HG03442 (cell line): ENCODE measurements around the gene TNRC6B.
"Not testable (repeated sequence)": the region's sequence is repeated elsewhere in the genome, so short reads cannot be mapped to it uniquely, and the experiment has no call there.

Experiments used
- ATAC-seq: cut with Tn5 transposase; IDR thresholded peaks from one replicate; pipeline ENCODE4 v1.9.1; 2021; ENCODE audit warnings: mild to moderate bottlenecking, moderate library complexity; ENCODE audit not compliant: unreplicated experiment

Gene TNRC6B

DNA sequence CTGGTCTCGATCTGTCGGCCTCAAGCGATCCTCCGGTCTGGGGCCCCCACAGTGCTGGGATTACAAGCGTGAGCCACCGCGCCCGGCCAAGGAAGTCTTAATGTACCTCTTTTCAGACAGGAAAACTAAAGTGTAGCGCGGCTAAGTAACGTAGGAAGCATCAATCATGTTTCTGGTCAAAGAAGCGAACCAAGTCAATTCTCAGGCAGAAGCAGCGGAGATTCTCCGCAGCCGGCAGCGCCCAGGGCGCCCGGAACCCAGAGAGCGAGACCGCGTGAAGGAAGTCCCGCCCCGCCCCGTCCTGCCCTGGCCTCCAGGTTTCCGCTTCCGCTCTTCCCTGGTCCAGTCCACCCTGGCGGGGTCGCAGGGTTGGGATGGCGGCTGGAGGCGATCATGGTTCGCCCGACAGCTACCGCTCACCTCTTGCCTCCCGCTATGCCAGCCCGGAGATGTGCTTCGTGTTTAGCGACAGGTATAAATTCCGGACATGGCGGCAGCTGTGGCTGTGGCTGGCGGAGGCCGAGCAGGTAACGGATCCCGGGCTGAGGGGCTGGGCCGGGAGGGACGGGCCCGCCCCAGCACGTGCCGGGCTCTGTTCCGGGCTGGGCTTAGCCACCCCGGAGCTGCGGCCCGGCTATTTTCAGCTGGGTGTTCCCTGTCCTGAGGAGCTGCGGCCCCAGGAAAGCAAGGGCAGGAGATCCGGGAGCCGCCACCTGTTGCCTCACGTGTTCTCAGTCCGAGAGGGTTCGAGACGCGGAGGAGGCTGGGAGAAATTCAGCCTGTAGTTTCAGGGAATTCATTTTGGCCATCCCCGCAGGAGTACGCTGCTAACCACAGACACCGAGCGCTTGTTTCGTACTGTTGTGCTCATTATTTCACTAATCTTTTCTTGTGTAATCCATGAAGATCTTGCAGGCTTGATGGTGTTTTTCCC lies 168.7 kb downstream of the TNRC6B start, which contains the start of gene ADSL:
Gene ADSL (plus strand): TSS at position 316 of the 934 bp plus-strand sequence. CDS start 59 bp downstream, at position 375.
- peak; percentile 75 for ATAC-seq

DNA sequence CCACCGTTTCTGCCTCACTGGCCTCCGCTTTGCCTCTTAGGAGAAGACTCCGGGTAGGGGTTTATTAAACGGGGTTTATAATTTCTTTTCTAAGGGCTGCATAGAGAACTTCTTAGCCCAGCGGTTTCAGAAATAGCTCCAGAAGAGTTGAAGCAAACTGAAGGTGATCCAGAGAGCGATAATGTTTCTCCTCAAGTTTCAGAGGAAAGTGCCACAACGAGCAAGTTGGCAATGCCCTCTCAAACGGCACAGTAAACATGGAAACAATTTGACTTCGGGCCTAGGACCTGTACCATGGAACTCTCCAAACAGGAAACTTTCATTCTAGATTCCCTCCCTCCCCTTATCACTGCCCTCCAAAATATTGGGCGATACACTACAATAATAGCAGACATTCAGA lies 169.6 kb downstream of the TNRC6B start:
- ATAC-seq: no peak

DNA sequence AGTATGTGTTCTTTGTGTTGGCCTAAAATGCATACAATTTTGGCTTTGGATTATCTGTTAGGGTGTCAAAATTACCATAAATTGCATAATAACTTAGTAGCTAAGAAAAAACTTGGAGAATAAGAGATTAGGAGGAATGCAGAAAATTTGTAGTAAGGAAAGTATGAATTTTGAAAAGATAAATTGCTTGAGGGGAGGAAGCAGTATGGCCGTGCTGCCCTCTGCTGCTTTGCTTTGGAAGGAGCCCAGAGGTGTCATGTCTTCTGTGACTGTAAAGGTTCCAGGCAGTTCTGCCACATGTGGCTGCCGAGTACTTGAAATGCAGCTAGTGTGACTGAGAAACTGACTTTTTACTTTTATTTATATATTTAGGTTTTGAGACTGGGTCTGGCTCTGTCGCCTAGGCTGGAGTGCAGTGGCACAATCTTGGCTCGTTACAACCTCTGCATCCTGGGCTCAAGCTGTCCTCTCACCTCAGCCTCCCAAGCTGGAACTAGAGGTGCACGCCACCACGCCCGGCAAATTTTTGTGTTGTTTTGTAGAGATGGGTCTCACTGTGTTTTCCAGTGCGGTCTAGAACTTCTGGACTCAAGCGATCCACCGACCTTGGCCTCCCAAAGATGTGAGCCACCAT lies 170.4 kb downstream of the TNRC6B start:
- no peak for ATAC-seq

DNA sequence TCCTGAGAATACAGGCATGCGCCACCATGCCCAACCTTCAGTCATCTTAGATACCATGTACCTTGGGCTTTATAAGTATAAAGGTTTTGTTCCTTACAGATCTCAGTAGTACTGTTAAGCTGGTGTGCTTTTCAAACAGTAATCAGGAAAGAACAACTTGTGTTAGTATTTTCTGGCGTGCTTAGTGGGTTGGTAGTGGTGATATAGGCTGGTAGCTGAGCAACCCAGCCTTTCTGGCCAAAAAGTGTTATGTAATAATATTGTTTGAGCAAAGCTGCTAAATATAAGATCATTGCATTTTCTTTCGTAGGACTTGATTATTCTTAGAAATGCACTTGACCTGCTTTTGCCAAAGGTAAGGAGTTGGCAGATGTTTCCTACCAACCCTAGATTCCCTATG lies 175.0 kb downstream of the TNRC6B start:
- no peak for ATAC-seq

DNA sequence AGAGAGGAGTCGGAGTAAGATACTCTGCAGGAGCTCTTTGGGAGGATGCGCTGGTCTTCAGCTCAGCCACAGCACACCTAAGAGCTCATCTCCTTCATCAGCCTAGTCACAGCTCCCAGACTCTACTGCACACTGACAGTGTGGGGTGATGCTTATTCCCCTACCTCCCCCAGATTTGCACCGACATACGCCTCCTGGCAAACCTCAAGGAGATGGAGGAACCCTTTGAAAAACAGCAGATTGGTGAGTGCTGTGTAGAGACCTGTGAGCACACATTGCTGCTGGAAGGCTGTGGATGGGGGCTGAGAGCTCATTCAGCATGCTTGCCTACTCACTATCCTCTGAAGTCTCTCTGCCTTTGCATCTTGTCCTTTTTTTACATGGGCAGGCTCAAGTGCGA lies 183.4 kb downstream of the TNRC6B start:
- no peak for ATAC-seq

DNA sequence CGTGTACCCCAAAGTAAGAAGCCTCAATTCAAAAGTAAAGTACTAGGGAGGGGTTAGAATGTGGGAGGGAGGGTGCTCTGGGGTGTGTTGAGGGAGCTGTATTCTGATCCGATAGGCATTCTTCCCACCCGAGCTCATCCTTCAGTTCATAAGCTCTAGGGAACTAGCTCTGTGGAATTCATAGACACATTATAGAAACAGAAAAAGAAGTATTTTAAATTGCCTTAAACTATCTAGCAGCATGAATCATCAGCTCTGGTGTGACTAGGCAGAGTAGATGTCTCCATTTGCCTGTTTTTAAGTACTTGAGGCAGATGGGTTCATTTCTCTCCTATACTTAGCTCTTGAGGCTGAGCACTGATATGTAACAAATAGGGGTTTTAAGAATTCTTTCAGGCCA lies 185.3 kb downstream of the TNRC6B start:
- ATAC-seq: no peak

DNA sequence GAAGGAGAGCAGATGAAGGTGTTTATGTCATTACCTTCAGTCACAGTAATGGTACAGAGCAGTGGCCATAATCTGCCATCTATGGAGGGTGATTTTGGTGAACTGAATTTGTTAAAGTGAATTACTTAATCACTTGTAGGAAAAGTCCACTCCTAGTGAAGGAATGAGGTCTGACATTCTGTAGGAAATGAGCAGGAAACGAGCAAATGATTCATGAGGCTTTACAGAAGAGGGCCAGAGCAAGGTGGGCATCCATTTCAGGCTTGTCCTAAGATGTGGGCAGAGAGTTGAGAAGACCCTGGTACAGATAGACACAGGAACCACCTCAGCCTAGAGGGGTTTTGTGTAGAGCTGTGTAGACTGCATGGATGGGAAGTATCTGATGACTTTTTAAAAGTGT lies 186.7 kb downstream of the TNRC6B start:
- ATAC-seq: no peak

DNA sequence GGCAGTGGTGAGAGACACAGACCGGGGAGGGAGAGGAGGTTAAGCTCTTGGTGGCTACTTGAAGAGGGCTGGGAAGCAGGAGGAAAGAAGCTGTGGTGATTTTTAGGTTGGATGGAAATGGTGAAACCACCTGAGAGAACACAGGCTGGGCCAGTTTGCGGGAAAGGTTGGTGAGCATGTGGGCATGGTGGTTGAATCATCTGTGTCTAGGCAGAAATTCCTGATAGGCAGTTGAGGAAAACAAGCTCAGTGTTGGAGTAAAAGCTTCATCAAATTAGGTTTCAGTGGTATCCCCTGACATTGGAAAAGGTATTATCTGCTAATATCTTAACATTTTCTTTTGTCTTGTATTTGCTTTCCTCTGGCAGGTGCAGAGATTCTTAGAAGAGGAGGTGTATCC lies 188.3 kb downstream of the TNRC6B start:
- ATAC-seq: no peak

DNA sequence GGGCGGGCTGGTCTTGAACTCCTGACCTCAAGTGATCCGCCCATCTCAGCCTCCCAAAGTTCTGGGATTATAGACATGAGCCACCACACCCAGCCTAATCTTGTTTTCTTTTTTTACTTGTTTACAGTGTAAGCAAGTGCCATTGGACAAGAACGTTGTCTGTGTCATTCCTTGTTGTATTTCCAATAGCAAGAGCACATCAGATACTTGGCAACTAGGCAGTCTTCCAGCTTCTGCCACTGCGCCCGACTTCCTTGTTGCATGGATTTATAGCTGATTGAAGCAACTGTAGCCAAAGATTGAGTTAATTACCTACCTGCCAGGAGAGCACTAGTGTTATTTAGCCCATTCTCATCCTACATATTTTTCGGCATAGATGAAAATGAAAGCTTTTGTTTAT lies 189.6 kb downstream of the TNRC6B start:
- no peak for ATAC-seq

DNA sequence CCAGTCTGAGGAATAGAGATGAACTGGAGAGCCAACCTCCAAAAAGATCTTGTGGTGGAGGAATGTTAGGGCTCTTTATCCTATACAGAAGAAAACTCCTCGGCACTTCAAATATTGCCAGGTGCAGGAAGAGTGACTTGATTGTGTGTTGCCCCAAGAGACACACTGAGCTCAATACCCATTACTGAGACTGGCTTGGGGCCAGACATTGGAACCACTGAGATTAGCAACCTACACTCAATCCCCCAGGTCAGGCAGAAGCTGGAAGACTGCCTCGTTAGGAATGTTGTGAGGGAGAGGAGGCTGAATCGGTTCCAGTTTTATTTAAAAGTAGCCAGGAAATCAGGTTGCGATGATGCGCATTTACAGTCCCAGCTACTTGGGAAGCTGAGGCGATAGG lies 190.3 kb downstream of the TNRC6B start:
- no peak for ATAC-seq

DNA sequence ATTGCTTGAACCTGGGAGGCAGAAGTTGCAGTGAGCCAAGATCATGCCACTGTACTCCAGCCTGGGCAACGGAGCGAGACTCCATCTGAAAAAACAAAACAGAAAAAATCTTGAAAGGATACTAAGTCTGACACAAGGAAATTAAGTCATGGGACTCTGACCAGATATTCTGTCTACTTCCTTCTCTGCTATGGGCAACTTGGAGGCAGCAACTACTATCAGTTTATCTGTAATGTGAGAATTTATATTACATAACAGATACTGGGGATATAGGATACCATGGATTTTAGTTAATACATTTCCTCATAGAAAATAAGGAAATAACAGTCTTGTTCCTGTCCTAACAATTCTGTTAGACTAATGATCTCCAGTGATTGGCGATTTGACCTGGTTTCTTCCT lies 191.1 kb downstream of the TNRC6B start:
- no peak for ATAC-seq

DNA sequence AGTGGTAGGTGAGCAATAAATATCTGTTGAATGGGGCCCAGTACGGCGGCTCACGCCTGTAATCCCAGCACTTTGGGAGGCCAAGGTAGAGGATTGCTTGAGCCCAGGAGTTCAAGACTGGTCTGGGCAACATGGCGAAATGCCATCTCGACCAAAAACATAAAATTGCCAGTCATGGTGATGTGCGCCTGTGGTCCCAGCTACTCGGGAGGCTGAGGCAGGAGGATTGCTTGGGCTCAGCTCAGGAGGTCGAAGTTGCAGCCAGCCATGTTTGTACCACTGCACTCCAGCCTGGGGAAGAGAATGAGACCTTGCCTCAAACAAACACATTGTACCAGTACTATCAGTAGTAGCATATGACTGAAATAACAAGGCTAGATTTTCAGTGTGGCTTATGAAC lies 196.8 kb downstream of the TNRC6B start:
- ATAC-seq: no peak

DNA sequence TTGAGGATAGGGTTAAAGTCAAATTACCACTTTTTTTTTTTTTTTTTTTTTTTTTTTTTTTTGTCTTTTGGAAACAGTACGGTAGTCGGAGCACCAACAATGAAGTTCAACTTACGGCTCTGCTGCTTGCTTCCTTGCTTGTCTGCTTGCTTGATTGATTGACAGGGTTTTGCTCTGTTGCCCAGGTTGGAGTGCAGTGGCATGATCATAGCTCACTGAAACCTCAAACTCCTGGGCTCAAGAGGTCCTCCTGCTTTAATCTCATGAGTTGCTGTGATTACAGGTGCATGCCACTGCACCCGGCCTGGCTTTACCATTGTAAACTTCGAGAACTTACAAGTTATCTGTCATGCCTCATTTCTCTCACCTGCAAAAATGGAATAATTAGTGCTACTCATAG lies 198.4 kb downstream of the TNRC6B start:
- ATAC-seq: no peak

DNA sequence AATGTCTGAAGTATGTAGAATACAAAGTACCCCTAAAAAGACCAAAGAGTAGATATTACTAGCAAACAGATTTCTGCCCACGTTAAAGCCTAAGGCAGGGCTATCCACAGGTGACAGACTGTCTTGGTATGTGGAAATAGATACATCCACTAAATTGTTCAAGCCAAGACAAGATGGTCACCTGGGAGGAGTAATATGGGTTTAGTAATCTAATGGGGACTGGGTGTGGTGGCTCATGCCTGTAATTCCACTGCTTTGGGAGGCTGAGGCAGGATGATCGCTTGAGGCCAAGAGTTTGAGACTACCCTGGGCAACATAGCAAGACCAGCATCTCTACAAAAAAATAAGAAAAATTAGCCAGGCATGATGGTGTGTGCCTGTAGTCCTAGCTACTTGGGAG lies 200.2 kb downstream of the TNRC6B start:
- ATAC-seq: no peak

DNA sequence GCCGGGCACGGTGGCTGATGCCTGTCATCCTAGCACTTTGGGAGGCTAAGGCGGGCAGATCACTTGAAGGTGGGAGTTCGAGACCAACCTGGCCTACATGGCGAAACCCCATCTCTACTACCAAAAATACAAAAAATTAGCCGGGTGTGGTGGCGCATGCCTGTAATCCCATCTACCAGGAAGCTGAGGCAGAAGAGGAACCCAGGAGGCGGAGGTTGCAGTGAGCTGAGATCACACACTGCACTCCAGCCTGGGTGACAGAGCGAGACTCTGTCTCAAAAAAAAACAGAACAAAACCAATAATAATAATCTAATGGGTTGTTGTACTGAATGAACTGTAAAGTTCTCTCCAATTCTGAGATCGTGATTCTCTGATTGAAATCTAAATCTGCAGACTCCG lies 200.7 kb downstream of the TNRC6B start:
- not testable (repeated sequence) for ATAC-seq

DNA sequence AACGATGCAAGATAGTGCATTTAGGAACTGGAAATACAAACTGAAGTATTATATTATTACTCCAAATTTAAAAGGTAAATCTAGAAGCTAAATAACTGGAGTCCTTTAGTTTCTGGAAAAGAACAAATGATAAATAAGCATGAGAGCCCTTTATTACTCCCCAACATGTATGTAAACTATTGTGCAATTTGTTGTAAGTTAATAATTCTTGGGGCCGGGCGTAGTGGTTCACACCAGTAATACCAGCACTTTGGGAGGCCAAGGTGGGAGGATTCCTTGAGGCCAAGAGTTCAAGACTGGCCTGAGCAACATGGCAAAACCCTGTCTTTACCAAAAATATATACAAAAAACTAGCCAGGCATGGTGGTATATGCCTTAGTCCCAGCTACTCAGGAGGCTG lies 203.7 kb downstream of the TNRC6B start:
- ATAC-seq: no peak

DNA sequence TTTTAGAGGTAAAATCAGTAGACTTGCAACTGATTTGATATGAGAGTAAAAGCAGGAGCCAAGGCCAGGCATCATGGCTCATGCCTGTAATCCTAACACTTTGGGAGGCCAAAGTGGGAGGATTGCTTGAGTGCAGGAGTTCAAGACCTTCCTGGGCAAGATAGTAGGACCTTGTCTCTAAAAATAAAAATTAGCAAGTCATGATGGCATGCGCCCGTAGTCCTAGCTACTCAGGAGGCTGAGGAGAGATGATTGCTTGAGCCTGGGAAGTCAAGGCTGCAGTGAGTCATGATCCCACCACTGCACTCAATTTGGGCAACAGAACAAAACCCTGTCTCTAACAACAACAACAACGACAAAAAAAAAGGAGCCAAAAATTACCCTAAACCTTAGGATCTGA lies 206.2 kb downstream of the TNRC6B start:
- no peak for ATAC-seq

DNA sequence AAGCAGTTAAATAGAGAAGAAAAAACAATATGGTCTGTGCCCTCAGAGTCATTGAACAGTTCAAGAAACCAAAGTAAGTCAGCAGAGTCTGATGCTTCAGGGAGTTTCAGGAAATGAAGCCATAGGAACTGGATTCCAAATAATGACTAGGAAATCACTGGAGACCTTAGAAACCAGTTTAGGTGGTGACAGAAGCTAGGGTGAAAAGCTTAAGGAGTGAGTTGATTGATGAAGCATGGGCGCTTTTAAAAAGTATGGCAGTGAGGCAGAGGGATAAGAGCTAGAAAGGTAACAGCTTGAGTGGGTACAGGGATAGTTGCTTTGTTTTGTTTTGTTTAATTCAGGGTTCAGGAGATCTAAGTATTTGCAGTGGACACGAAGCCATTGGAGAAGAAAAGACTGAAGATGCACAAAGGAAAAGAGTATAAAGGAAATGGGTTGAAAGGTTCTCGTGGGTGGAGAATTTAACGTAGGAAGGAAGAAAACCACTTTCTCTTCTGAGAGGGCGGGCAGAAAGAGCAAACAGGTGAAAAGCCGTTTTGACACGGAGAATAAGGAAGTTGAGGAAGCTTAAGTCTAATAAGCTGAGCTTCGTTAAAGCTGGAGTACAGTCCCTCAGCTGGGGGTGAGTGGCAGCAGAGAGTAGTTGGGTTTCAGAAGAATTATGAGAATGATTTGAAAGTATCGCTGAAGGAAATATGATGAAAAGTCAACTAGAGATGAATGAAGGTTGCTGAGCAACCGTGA lies 207.5 kb downstream of the TNRC6B start:
- ATAC-seq: no peak
